Measurements from ENCODE around the gene PIGL. TPM values are rescaled to one million over a fixed set of nuclear protein-coding genes. Genes with fewer than 3 reads are reported as not detected.

Gene PIGL
- total RNA-seq, 6 experiments from 2014 or later, result 12.0 to 15.5 (median 14.9) TPM

DNA sequence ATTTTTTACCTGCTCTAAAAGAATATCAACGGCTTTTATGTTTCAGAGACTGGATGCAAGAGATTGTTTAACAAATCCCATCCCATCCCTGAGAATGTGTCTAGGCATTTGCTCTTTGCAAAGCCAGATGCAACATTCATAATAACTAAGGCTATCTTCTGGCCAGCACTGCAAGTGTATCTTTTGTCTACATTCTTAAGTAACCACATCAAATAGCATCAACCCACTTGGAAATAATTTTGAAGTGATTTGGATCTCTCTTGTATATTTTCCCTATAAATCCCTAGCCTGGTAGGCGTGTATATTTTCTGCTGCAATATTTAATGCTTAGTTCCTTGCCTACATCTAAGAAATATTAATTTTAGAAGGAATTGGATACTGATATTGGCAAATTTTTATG is 64.3 kb downstream of the PIGL start:
- DNase-seq, result peak; percentile 78
- peaks cover 62% of the 10 kb centered on the region for H3K4me1 Mint-ChIP-seq (ENCODE audit: low read depth)
- TF ChIP-seq, protein P1, sequence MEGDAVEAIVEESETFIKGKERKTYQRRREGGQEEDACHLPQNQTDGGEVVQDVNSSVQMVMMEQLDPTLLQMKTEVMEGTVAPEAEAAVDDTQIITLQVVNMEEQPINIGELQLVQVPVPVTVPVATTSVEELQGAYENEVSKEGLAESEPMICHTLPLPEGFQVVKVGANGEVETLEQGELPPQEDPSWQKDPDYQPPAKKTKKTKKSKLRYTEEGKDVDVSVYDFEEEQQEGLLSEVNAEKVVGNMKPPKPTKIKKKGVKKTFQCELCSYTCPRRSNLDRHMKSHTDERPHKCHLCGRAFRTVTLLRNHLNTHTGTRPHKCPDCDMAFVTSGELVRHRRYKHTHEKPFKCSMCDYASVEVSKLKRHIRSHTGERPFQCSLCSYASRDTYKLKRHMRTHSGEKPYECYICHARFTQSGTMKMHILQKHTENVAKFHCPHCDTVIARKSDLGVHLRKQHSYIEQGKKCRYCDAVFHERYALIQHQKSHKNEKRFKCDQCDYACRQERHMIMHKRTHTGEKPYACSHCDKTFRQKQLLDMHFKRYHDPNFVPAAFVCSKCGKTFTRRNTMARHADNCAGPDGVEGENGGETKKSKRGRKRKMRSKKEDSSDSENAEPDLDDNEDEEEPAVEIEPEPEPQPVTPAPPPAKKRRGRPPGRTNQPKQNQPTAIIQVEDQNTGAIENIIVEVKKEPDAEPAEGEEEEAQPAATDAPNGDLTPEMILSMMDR (IDR thresholded peaks at IDR 0.05), result no peak
- peak overlapping the region; percentile 67 for H3K27ac Mint-ChIP-seq
- H3K27me3 Mint-ChIP-seq (ENCODE audit: insufficient read depth), result no peaks in the 10 kb centered on the region; the same call in 1 of the 2 replicates
- peak overlapping the region; percentile 49; the same call in 1 of the 2 replicates for H3K4me3 Mint-ChIP-seq
- H3K36me3 Mint-ChIP-seq (ENCODE audit: low read depth), result peaks cover 29% of the 10 kb centered on the region
- H3K9me3 Mint-ChIP-seq, result peaks cover 6% of the 10 kb centered on the region; the same call in 1 of the 2 replicates

DNA sequence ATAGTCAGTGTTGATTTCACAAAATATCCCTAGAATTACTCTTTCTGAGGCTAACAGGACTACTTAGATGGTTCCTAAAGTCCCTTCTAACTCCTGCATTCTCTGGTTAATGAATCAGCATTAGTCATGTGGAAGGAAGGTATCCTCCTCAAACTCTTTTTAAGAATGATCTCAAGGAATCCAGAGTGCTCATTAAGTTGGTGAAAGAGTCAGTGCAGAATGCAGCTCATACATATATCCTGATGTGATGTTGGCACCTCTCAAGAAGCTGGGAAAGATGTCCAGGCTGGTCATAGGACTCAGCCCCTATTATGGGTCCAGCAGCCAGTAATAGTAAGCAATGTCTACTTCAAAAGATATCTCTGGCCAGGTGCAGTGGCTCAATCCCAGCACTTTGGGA is 65.5 kb downstream of the PIGL start:
- peaks cover 6% of the 10 kb centered on the region; the same call in 1 of the 2 replicates for H3K9me3 Mint-ChIP-seq
- H3K4me3 Mint-ChIP-seq, result peak overlapping the region; percentile 49
- H3K27ac Mint-ChIP-seq, result peak overlapping the region; percentile 67
- H3K27me3 Mint-ChIP-seq (ENCODE audit: insufficient read depth), result no peaks in the 10 kb centered on the region; the same call in 1 of the 2 replicates
- DNase-seq, result peak; percentile 90
- H3K4me1 Mint-ChIP-seq (ENCODE audit: low read depth), result peaks cover 74% of the 10 kb centered on the region
- TF ChIP-seq, protein P1 (IDR thresholded peaks at IDR 0.05), result no peak
- H3K36me3 Mint-ChIP-seq (ENCODE audit: low read depth), result peaks cover 24% of the 10 kb centered on the region

DNA sequence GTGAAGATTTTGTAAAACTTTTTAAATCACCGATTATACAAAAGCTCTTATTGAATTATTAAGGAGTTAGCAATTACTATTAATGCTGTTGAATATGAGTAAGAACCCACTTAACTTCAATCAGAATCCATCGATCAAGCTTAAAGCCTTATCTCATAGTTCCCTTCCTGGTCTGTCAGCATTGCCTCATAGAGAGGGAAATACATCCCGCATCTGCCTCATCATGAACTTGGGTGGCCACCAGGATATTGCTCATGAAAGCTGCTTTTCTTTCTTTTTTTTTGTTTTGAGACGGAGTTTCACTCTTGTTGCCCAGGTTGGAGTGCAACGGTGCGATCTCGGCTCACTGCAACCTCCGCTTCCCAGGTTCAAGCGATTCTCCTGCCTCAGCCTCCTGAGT is 66.7 kb downstream of the PIGL start:
- TF ChIP-seq, protein P1 (IDR thresholded peaks at IDR 0.05), result no peak
- peak overlapping the region; percentile 61; the same call in 1 of the 2 replicates for H3K27ac Mint-ChIP-seq
- H3K27me3 Mint-ChIP-seq (ENCODE audit: insufficient read depth), result no peaks in the 10 kb centered on the region; the same call in 1 of the 2 replicates
- DNase-seq, result peak; percentile 37
- H3K36me3 Mint-ChIP-seq (ENCODE audit: low read depth), result peaks cover 19% of the 10 kb centered on the region
- peaks cover 84% of the 10 kb centered on the region for H3K4me1 Mint-ChIP-seq (ENCODE audit: low read depth)
- H3K4me3 Mint-ChIP-seq, result no peak overlapping the region
- H3K9me3 Mint-ChIP-seq, result peaks cover 3% of the 10 kb centered on the region; the same call in 1 of the 2 replicates

DNA sequence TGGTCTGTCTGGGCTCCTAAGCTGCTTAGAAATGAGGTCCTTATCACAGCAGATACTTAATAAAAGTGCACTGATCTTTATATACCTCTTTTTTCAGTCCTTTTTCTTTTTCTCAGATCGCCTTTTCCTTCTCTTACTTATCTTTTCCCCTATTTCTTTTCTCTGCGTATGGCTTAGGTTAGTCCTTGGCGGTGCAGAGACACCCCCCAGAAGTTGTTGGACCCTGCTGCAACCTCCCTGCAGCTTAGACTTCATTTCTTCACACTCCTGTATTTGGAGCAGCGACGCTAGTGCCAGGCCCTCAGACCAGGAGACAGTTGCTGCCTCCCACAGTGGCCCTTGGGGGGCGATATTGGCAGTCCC is 68.6 kb downstream of the PIGL start:
- H3K4me1 Mint-ChIP-seq (ENCODE audit: low read depth), result peaks cover 84% of the 10 kb centered on the region

DNA sequence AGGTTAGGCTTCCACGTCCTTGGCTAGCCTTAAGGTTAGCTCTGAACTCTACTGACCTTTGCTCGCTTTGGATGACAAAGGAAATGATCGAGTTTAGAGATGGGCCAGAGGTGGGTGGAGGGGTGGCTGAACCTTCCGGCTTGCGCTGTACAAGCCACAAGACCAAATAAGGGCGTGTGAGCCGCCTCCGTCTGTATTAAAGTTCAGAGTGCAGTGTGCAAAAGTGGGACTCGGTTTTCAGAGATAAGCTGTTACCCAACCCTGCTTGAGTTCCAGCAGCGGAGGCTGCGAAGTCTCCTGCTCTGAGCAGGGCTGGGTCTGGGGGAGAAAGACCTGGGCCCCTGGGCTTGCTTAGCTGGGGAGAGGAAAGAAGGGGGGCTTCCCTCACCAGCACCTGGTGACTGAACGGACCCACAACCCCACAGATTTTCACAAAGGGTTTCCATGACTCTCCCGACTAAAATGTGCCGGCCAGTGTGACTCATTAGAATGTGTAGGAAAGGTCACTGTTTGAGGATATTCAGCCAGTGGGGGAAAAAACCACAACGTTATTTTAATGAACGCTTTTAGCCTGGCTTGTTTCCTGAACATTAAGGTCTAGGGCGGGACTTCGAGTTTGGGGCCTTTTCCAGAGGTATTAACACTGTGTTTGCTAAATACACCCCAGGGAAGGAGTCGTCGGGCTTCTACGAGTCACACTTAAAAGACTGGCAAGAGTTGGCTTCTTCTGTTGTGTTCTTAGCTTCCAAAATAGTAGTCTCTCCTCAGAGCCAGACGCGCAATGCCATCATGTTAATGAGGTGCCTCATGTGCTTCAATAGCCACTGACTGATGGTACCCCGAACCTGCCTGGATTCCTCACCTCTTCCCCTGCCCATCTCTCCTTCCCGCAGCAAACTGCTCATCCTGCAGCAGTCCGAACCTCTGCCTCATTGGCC is 69.3 kb downstream of the PIGL start:
- TF ChIP-seq, protein P1 (IDR thresholded peaks at IDR 0.05), result no peak; the same call in 1 of the 2 replicates
- Mint-ChIP-seq H3K4me3 (peak overlapping the region; percentile 86), H3K27me3 (ENCODE audit: insufficient read depth) (no peaks in the 10 kb centered on the region), H3K9me3 (no peaks in the 10 kb centered on the region), H3K27ac (peak overlapping the region; percentile 100), H3K4me1 (ENCODE audit: low read depth) (peaks cover 77% of the 10 kb centered on the region), H3K36me3 (ENCODE audit: low read depth) (peaks cover 8% of the 10 kb centered on the region; the same call in 1 of the 2 replicates)
- peak; percentile 98 for DNase-seq

More for the DNA sequence above, 68.6 kb downstream of the PIGL start:
- TF ChIP-seq, protein P1 (IDR thresholded peaks at IDR 0.05), result peak; percentile 68
- Mint-ChIP-seq H3K9me3 (no peaks in the 10 kb centered on the region), H3K4me3 (peak overlapping the region; percentile 86), H3K27me3 (ENCODE audit: insufficient read depth) (no peaks in the 10 kb centered on the region), H3K27ac (peak overlapping the region; percentile 100), H3K36me3 (ENCODE audit: low read depth) (peaks cover 8% of the 10 kb centered on the region; the same call in 1 of the 2 replicates)
- DNase-seq, result no peak

Measured in HFFc6 (cell line).